Measurements from ENCODE around the gene PIH1D1.

Gene PIH1D1

DNA sequence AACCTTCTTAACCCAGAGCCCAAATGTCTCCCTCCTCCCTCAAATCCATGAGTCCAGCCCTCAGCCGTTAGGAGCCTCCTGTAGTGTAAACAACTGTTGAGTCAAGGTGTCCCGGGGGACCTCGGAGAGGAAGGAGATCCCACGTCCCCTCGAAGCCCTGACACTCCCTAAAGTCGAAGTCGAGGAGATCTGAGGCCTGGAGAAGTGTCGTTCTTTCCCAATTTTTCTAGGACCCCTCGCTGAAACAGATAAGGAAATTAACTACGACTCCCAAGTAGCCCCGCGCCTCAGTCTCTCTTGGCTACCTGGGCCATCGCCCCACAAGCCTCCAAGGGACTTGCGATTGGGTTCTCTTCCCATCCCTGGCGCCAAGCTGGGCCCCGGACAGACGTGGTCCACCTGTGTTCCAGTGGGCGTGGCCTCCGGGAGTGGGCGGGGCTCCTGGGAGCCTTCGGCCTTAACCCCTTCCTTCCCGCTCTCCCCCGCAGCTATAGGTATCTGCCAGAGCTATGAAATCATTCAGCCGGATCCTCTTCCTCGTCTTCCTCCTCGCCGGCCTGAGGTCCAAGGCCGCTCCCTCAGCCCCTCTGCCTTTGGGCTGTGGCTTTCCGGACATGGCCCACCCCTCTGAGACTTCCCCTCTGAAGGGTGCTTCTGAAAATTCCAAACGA lies 25.6 kb downstream of the PIH1D1 start:
- Histone ChIP-seq H3K27ac (no peak overlapping the region), H3K4me3 (no peak overlapping the region)

DNA sequence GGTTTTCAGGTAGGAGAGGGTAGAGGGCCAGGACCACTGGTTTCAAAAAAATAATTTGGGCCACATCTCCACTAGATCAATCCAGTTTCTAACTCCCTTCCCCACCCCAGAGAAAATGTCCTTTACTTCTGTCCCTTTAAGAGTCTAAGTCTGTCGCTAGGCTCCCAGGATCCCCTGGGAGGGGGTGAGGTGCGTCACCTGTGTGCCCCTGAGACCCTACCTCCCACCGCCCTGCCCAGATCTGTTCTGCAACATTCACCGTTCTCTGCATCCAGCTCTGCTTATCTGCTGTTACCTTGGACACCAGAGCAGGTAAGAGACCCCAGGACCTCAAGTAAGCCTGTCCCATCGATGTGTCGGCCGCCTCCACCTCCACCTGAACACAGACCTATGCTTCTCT lies 26.4 kb downstream of the PIH1D1 start, which contains the start of gene GFY:
GFY (plus strand) TSS at position 211 of the 400 bp plus-strand sequence. CDS start 1,043 bp downstream, outside the sequence.
- Histone ChIP-seq H3K4me3 (no peak within 1 kb of the TSS), H3K27ac (no peak within 1 kb of the TSS)

DNA sequence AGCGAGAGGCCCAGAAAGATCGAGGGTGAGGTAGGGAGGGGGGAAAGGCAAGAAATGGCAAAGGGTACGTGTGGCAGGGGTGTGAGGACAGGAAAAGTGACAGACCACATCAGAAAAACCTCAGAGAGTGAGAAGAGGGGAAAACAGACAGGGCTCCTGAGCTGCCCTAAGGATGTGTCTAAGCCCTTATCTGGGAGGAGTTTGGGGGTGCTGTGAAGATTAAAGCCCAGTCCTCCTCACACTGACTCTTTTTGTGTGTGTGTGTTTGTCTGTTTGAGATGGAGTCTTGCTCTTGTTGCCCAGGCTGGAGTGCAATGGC lies 27.7 kb downstream of the PIH1D1 start:
- Histone ChIP-seq H3K4me3 (no peak overlapping the region), H3K27ac (no peak overlapping the region)

DNA sequence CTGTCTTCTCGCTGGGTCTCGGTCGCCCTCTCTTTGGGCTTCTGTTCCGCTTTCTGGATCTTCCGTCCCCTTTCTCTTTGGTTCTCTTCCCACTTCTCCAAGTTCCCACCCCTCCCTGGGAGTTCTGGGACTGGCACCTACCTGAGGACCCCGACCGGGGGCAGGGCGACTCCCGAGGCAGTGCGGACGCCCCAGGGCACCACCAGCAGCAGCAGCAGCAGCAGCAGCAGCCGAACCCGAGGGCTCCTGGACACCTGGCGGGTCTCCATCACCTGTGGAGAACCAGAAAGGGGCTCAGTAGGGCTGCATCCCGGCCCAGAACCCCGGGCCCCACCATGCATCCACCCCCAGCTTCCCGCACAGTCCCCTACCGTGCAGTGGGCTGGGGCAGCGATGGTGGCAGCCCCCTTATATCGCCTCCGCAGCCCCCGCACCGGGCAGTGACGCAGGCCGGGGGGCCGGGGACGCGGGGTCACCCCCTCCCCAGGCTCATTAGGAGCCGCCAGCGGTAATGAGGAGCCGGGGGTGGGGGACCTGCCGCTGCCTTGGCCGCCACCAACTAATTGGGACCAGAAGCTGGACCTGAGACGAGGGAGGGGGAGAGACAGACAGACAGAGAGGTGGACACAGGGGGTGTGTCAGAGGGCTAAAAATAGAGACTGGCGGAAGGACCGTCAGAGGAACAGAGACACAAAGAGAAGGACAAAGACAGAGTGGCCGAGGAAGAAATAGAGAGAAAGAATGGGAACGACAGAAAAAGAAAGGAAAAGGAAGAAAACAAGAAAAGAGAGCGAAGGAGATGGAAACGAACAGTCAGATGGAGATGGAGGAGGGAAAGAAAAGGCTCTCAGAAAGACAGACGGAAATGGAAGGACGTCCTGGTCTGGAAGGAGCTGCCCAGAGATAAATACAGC lies 28.3 kb downstream of the PIH1D1 start, which contains the start of gene PTH2:
PTH2 (minus strand) TSS at position 371 of the 914 bp plus-strand sequence; CDS start at position 269, 102 bp downstream.
- H3K4me3 ChIP-seq = no peak within 1 kb of the TSS
- no peak within 1 kb of the TSS for H3K27ac ChIP-seq

DNA sequence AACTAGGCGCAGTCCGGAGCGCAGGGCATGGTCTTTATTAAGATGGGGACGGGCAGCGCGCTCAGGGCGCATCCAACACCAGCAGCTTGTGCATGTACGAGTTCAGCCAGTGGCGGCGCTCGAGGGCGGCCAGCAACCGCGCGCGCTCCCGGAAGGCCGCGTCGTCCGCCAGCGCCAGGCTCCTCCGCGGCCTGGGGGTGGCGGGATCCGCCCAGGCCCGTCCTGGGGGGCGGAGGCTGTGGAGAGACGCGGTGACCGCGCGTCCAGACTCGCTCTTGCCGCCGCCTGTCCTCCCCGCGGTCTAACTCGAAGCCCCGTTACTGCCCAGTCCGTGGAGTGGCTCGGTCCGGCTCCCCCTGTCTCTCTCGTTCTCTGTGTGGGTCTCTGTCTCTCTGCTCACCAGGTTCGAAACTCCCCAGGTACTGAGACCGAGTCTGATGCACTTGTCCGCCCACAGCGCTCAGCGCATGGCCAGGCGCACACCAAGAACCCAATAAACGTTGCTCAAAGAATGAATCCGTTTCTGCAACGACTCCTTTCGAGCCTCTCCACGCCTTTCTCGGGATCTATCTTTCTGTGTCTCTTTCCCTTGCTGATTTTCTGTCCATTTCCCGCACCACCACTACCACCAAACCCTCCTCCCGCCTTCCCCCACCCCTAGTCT lies 29.1 kb downstream of the PIH1D1 start:
- Histone ChIP-seq H3K27ac (no peak overlapping the region), H3K4me3 (no peak overlapping the region)

DNA sequence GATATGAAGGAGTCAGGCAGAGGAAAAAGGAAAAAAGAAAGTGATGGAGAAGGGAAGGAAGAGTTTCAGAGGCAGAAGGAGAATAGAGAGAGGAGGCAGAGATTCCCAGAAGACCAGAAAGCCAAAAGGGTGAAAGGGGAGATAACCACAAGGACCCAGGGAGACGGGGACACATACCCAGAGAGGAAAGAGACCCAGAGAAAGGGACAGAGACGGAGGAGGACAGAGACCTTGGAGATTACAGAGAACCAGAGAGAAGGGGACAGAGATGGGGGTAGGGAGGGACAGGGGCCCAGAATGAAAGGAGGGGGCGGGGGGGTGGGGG lies 29.8 kb downstream of the PIH1D1 start:
- H3K27ac ChIP-seq = no peak overlapping the region
- no peak overlapping the region for H3K4me3 ChIP-seq

DNA sequence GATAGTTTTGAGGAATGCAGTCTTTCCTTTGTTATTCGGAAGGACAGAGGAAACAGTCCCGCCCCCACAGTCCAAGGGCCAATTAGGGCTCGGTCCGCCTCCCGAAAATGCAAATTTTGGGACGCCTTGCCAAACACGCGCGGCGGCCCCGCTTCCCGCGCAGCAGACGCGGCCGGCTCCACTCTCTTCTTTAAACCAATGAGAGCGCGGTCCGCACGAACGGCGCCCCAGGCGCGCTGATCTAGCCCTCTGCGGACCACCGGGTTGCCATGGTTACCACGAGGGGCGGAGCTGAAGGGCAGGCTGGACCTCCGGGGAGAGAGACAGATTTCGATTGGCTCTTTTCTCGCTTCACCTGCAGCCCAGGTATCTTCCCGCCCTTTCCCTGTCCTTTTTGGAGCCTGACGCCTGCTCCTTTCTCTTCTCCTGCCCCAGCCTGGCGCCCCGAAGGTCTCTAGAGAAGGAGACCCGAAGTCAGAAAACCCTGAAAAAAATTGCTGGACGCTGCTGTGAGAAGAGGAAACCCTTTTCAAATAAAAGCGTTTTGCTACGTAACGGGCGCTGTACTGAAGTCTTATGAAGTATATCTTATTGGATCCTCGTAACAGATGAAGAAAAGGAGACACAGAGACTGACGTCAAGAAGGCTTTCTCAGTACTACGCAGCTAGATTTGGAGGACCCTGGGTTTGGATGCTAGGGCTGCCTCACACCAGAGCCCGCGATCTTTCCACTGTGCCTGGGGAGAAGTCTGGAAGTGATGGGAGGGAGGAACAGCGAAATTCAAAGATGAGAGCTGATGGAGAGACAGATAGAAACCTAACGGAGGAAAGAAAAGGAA lies 30.4 kb downstream of the PIH1D1 start:
- Histone ChIP-seq H3K4me3 (peak overlapping the region in 1 of 7 experiments; percentile 4), H3K27ac (no peak overlapping the region)

DNA sequence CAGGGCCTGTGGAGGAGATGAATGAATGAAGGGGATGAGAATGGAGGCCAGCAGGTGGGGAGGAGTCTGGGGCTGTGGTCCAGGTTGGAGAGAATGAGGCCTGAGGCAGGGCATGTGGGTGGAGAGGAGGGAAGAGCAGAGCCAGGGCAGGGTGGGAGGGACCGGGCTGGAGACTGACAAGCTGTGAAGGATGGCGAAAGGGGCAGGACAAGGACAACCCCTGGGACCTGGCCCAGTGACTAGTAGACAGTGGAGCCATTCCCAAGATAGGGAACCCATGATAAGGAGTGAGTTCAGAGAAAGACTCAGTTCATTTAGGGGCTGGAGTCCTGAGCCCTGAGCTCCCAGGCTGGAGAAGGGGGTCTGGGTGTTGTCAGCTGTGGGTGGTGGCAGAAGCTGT lies 31.4 kb downstream of the PIH1D1 start:
- H3K4me3 ChIP-seq = no peak overlapping the region
- H3K27ac ChIP-seq = no peak overlapping the region

DNA sequence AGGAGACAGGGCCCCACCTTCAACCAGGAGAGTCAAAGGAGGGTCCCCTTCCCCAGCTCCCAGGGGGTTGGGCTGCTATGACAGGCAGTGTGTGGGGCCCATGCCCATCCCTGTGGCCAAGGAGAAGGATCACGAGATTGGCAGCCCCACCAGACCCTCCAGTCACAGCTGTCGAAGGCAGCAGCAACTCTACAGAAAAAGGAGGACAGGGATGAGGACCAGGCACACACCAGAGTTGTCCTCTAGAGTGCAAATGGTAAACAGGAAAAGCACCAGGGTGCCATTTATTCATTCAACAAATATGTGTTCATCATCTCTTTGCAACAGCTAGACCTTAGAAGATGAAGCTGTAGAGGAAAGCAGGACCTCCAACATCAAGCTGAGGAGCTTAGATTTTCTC lies 32.4 kb downstream of the PIH1D1 start:
- no peak overlapping the region for H3K4me3 ChIP-seq
- no peak overlapping the region for H3K27ac ChIP-seq

DNA sequence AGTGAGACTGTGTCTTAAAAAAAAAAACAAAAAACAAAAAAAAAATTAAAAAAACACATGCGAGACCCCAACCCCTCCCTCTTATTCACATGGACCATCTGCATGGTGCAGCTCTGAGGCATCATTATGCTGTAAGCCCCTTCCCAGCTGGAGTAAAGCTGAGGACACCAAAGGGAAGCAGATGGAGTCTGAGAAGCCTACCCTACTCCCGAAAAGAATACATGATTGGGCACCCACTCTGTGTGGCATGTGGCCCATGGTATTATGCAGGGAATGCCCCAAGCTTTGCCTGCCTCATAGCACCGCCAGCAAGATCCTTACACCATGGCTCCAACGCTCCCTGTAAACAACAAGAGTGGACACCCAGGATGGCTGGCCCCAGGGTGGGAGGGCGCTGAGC lies 33.1 kb downstream of the PIH1D1 start:
- H3K4me3 ChIP-seq = no peak overlapping the region

DNA sequence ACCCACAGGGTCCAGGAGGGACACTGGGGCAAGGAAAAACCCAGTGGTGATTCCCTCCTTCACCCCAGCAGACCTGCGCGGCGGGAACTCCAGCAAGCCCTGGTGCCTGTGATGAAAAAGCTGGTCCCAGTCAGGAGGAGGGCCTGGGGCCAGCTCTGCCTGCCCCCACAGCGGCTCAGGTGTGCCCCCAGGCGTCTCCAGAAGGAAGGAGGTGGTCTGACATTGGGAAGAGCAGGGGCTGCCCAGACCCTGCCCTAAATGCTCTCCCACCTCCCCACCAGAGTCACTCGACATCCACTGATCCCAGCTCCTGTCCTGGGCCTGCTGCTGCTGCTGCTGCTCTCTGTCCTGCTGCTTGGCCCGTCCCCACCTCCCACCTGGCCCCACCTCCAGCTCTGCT lies 34.5 kb downstream of the PIH1D1 start:
- Histone ChIP-seq H3K27ac (no peak overlapping the region), H3K4me3 (no peak overlapping the region)

More for the DNA sequence above, 33.1 kb downstream of the PIH1D1 start:
- no peak overlapping the region for H3K27ac ChIP-seq

DNA sequence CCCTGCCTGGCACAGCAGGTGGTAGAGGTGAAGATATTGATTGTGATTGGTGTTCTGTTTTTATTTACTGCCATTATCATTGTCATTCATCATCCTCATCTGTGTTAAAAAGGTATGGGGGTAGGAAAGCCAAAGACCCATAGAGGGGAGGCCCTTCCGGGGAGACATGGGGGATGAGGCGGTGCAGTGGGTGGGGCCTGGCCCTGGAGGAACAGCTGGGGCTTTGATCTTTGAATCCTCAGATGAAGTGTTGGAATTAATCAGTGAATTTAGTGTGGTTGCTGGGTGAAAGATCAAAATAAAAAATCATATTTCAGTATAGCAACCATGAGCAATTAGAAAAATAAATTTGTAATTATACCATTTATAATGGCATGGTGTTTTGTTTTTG lies 35.8 kb downstream of the PIH1D1 start:
- no peak overlapping the region for H3K4me3 ChIP-seq
- no peak overlapping the region for H3K27ac ChIP-seq

DNA sequence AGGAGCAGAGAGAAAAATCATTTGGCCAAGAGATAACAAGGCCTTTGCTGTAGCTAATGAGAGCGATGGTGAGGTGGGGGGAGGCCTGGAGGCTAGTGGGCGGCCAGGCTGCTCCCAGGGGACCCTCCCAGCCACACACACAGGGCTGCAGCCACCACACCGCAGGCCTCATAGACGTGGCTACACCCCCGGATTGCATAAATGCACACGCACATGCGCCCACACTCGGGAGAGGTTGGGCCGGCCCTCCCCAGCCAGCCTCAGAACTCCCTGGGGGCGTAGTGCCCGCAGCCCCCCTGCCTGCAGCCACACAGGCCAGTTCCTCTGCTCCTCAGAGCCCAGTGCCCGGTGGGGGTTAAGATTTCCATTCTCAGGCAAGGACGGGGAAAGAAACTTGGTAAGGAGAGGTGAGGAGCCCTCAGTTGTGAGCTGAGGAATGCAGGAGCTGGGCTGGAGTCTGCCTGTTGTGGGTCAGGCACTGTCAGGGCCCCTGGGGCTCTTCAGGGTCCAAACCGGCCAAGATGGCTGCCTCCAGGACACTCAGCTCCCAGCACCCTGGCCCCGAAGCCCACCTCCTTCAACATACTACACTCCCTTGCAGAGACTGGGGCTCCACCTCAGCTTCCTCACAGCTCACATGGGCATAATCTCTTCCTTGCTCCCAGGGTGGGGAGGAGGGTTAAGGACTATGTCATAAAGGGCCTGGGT lies 36.4 kb downstream of the PIH1D1 start:
- H3K4me3 ChIP-seq = no peak overlapping the region
- H3K27ac ChIP-seq = no peak overlapping the region

DNA sequence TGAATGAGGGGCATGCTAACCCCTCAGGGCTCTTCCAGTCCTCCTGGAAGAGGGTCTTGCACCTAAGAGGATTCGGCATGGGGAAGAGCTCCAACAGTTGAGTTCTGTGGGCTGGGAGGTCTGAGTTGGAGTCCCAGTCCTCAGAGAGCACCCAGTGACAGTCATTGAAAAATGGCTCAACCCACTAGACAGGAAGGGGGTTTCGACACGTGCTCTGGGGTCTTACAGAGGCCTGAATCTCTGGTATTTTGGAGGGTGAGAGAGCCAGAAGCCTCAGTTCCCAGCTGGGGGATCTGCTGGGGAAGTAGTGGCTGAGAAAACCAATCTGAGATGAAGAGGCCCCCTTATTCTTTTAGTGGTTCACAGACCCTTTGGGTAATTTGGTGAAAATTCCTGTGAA lies 37.4 kb downstream of the PIH1D1 start:
- Histone ChIP-seq H3K27ac (no peak overlapping the region), H3K4me3 (no peak overlapping the region)

DNA sequence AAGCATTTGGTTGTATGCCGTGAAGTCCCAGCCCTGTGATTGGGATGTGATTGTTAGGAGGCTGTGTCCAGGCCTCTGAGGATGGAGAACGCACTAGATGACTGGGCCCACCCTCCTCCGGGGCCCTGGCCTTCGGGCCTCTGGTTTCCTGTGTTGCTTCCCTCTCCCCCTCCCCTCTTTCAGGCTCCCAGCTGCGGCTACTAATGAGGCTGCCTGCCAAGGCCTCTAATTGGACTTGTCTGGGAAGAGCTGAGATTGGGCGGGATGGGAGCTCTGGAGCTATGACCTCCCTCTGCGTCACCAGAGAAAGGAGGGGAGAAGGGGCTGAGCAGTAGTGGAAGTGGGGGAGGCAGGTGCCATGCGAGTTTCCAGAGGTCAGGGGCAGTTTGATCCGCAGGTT lies 38.3 kb downstream of the PIH1D1 start:
- no peak overlapping the region for H3K27ac ChIP-seq

DNA sequence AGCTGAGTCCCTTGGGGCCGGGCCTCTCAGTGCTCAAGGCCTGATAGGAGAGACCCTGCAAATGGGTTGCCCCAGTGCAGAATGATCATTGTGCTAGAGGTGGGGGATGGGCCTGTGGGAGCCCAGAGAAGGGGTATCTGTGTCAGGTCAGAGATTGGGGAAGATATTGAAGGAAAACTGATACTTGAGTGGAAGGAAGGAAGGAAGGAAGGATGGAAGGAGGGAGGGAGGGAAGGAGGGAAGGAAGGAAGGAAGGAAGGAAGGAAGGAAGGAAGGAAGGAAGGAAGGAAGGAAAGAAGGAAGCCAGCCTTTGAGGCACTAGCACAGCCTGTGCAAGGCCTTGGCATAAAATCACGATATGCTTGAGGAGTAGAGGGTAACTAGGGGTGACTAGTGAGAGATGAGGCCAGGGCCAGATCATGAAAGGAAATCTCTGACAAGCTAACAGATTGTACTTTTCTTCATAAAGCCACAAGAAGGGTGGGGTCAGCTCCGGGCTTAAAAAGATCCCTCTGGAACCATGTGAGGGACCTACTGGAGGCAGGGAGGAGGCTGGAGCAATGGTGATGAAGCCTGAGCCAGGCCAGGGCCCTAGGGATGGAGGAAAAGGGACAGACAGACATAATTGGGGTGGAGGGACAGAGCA lies 39.8 kb downstream of the PIH1D1 start:
- Histone ChIP-seq H3K4me3 (no peak overlapping the region), H3K27ac (no peak overlapping the region)

More for the DNA sequence above, 38.3 kb downstream of the PIH1D1 start:
- no peak overlapping the region for H3K4me3 ChIP-seq

DNA sequence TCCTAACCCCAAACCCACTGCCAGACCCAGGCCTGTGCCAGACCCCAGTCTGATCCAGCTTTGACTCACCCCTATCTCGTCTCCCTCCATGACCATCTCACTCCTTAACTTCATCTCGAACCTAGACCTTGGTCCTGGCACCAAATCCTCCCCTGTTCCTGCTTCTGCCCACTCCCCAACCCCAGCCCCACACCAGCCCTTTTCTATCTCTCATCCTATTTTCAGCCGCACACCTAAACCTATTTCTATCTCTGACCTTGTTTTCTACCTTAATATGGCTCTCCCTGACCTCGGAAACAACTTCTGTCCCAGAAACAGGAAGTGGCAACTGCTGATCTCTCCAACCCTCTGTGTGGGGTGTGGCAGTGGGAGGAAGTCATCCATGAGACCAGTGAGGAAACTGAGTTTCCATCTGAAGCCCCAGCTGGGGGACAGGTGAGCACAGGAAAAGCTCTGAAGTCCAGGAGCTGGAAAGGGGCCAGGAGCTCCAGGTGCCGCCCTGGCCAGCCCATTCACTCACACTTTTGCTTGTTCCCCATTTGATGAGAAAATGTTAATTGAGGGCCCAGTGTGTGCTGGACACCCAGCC lies 42.1 kb downstream of the PIH1D1 start:
- Histone ChIP-seq H3K4me3 (no peak overlapping the region), H3K27ac (peak overlapping the region in 5 of 21 experiments; percentile 0 to 72 (median 43))

DNA sequence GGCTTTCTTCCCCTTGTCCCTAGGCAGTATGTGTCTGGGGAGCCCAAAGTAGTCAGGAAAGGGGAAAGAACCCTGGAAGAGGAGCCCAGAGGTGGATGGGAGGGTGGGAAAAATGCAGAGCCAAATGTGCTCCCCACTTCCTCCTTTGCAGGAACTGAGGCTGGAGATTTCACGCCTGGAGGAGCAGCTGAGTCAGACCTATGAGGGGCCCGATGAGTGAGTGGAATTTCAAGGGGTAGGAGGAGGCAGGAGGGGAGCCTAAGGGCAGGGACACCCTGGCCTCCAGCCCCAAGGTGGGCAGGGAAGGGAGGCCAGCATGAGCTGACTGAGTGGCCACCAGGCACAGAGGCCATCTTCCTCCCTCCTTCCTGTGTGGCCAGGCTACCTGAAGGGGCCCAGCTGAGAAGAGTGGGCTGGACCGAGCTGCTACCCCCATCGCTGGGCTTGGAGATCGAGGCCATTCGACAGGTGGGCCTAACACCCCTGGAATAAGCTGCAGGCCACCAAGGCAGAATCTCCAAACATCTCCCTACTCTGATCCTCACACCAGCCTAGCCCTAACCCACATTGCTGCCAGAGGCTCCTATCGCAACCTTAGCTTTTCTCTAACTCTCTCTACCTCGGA lies 42.7 kb downstream of the PIH1D1 start:
- Histone ChIP-seq H3K27ac (peak overlapping the region in 5 of 21 experiments; percentile 0 to 72 (median 43)), H3K4me3 (no peak overlapping the region)
